Measurements from ENCODE around the gene CCDC18. TPM values are rescaled to one million over a fixed set of nuclear protein-coding genes. Genes with fewer than 3 reads are reported as not detected.

The CCDC18 gene
- total RNA-seq, 1 experiment from 2014 or later, result 18.1 TPM

DNA sequence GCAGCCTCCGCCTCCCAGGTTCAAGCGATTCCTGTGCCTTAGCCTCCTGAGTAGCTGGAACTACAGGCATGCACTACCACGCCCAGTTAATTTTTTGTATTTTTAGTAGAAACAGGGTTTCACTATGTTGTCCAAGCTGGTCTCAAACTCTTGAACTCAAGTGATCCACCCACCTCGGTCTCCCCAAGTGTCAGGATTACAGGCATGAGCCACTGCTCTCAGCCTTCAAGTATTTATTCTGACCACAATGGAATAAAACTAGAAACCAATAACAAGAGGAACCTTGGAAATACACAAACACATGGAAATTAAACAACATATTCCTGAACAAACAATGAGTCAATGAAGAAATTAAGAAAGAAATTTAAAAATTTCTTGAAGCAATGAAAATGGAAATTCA, 132.5 kb downstream of the CCDC18 start:
- Histone ChIP-seq H4K20me1 (ENCODE audit: insufficient read depth) (no peaks in the 10 kb centered on the region), H3K36me3 (ENCODE audit: control insufficient read depth in 1 of 2, insufficient read depth in 2 of 2, low read length in 2 of 2) (no peaks in the 10 kb centered on the region), H3K27me3 (ENCODE audit: insufficient read depth, low read length) (no peaks in the 10 kb centered on the region), H3K27ac (ENCODE audit: low read depth, low read length) (no peak overlapping the region), H3K9me3 (ENCODE audit: control insufficient read depth in 1 of 2, insufficient read depth in 1 of 2, low read depth in 1 of 2, low read length in 2 of 2) (no peaks in the 10 kb centered on the region), H3K4me2 (ENCODE audit: low read length) (no peak overlapping the region), H3K79me2 (ENCODE audit: insufficient read depth, low read length) (no peaks in the 10 kb centered on the region), H3K9me2 (ENCODE audit: insufficient read depth) (no peaks in the 10 kb centered on the region), H3K4me1 (ENCODE audit: control insufficient read depth in 1 of 2, insufficient read depth in 2 of 2, low read length in 2 of 2) (no peaks in the 10 kb centered on the region), H2AFZ (ENCODE audit: low read depth, low read length, poor library complexity, severe bottlenecking) (no peak overlapping the region), H3K4me3 (replicated peaks in 1 of 2; ENCODE audit: low read depth in 1 of 2, low read length in 2 of 2) (no peak overlapping the region), H3K9ac (ENCODE audit: low read length) (no peak overlapping the region)
- RAD21 ChIA-PET (ENCODE audit: low non-redundant PET in 1 of 2, low total read pairs in 2 of 2, uncharacterized antibody in 2 of 2, unreplicated experiment in 2 of 2), result no interaction called here
- CTCF ChIA-PET, result no interaction called here
- POLR2A ChIA-PET, result no interaction called here
- ATAC-seq (no peak), DNase-seq (ENCODE audit: low read depth, low spot score) (no peak)
- TF ChIP-seq JUND (IDR thresholded peaks at IDR 0.05) (no peak), ELF1 (IDR thresholded peaks at IDR 0.05; ENCODE audit: borderline replicate concordance, low read depth) (no peak), YY1 (IDR thresholded peaks at IDR 0.05; ENCODE audit: extremely low read depth, insufficient replicate concordance, low read depth, low read length) (no peak), SP1 (IDR thresholded peaks at IDR 0.05; ENCODE audit: low read depth) (no peak), EGR1 (IDR thresholded peaks at IDR 0.05; ENCODE audit: low read depth) (no peak), EZH2phosphoT487 (IDR thresholded peaks at IDR 0.05; ENCODE audit: borderline replicate concordance) (no peak), TCF7L2 (IDR thresholded peaks at IDR 0.05; ENCODE audit: borderline replicate concordance, extremely low read depth, insufficient read depth, insufficient read length) (no peak), FOSL1 (IDR thresholded peaks at IDR 0.05; ENCODE audit: low read depth) (no peak), SIN3A (IDR thresholded peaks at IDR 0.05; ENCODE audit: low read depth) (no peak), SRF (IDR thresholded peaks at IDR 0.05; ENCODE audit: low read depth) (no peak), RAD21 (IDR thresholded peaks at IDR 0.05; ENCODE audit: low read depth) (no peak), ZFX (IDR thresholded peaks at IDR 0.05) (no peak)
- TF ChIP-seq, protein P1, sequence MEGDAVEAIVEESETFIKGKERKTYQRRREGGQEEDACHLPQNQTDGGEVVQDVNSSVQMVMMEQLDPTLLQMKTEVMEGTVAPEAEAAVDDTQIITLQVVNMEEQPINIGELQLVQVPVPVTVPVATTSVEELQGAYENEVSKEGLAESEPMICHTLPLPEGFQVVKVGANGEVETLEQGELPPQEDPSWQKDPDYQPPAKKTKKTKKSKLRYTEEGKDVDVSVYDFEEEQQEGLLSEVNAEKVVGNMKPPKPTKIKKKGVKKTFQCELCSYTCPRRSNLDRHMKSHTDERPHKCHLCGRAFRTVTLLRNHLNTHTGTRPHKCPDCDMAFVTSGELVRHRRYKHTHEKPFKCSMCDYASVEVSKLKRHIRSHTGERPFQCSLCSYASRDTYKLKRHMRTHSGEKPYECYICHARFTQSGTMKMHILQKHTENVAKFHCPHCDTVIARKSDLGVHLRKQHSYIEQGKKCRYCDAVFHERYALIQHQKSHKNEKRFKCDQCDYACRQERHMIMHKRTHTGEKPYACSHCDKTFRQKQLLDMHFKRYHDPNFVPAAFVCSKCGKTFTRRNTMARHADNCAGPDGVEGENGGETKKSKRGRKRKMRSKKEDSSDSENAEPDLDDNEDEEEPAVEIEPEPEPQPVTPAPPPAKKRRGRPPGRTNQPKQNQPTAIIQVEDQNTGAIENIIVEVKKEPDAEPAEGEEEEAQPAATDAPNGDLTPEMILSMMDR (IDR thresholded peaks at IDR 0.05 in 2 of 3, conservative IDR thresholded peaks at IDR 0.05 in 1 of 3; ENCODE audit: borderline replicate concordance in 1 of 3, insufficient read depth in 1 of 3, low read depth in 2 of 3, low read length in 2 of 3), result no peak
- TF ChIP-seq, protein P2, sequence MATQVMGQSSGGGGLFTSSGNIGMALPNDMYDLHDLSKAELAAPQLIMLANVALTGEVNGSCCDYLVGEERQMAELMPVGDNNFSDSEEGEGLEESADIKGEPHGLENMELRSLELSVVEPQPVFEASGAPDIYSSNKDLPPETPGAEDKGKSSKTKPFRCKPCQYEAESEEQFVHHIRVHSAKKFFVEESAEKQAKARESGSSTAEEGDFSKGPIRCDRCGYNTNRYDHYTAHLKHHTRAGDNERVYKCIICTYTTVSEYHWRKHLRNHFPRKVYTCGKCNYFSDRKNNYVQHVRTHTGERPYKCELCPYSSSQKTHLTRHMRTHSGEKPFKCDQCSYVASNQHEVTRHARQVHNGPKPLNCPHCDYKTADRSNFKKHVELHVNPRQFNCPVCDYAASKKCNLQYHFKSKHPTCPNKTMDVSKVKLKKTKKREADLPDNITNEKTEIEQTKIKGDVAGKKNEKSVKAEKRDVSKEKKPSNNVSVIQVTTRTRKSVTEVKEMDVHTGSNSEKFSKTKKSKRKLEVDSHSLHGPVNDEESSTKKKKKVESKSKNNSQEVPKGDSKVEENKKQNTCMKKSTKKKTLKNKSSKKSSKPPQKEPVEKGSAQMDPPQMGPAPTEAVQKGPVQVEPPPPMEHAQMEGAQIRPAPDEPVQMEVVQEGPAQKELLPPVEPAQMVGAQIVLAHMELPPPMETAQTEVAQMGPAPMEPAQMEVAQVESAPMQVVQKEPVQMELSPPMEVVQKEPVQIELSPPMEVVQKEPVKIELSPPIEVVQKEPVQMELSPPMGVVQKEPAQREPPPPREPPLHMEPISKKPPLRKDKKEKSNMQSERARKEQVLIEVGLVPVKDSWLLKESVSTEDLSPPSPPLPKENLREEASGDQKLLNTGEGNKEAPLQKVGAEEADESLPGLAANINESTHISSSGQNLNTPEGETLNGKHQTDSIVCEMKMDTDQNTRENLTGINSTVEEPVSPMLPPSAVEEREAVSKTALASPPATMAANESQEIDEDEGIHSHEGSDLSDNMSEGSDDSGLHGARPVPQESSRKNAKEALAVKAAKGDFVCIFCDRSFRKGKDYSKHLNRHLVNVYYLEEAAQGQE (IDR thresholded peaks at IDR 0.05; ENCODE audit: low read depth), result no peak
- TF ChIP-seq, protein P3, sequence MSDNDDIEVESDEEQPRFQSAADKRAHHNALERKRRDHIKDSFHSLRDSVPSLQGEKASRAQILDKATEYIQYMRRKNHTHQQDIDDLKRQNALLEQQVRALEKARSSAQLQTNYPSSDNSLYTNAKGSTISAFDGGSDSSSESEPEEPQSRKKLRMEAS (IDR thresholded peaks at IDR 0.05), result no peak
- TF ChIP-seq, protein P4, sequence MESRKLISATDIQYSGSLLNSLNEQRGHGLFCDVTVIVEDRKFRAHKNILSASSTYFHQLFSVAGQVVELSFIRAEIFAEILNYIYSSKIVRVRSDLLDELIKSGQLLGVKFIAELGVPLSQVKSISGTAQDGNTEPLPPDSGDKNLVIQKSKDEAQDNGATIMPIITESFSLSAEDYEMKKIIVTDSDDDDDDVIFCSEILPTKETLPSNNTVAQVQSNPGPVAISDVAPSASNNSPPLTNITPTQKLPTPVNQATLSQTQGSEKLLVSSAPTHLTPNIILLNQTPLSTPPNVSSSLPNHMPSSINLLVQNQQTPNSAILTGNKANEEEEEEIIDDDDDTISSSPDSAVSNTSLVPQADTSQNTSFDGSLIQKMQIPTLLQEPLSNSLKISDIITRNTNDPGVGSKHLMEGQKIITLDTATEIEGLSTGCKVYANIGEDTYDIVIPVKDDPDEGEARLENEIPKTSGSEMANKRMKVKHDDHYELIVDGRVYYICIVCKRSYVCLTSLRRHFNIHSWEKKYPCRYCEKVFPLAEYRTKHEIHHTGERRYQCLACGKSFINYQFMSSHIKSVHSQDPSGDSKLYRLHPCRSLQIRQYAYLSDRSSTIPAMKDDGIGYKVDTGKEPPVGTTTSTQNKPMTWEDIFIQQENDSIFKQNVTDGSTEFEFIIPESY (IDR thresholded peaks at IDR 0.05; ENCODE audit: extremely low read depth, insufficient replicate concordance, low read length), result no peak
- BruUV-seq (replicated peaks), result no TSS peak
- intact Hi-C loops (cut with micrococcal nuclease), result no loop called here

All from HCT116 (cell line).